Measurements from ENCODE around the gene IGSF21.
A peak's percentile ranks its signal among the peaks of the same experiment; 100 is the strongest.

- 0 out of 2 replicates have a peak, but pooled peaks have one; percentile 25 for TF ChIP-seq GATA2 (IDR thresholded peaks at IDR 0.05; ENCODE audit: low read depth, low read length)
- TF ChIP-seq GATA3 (IDR thresholded peaks at IDR 0.05; ENCODE audit: low read depth, low read length) = no peak
Measured at GRCh38 chr1:18328803-18329202, 221.2 kb downstream of the IGSF21 start.

Data from SH-SY5Y (cell line).